GM18909 (cell line): ENCODE measurements around the gene POLA2.

Experiments
- ATAC-seq: cut with Tn5 transposase; IDR thresholded peaks from one replicate; pipeline ENCODE4 v1.9.1; 2021; ENCODE audit warnings: mild to moderate bottlenecking; ENCODE audit not compliant: unreplicated experiment, poor library complexity

Gene POLA2

DNA sequence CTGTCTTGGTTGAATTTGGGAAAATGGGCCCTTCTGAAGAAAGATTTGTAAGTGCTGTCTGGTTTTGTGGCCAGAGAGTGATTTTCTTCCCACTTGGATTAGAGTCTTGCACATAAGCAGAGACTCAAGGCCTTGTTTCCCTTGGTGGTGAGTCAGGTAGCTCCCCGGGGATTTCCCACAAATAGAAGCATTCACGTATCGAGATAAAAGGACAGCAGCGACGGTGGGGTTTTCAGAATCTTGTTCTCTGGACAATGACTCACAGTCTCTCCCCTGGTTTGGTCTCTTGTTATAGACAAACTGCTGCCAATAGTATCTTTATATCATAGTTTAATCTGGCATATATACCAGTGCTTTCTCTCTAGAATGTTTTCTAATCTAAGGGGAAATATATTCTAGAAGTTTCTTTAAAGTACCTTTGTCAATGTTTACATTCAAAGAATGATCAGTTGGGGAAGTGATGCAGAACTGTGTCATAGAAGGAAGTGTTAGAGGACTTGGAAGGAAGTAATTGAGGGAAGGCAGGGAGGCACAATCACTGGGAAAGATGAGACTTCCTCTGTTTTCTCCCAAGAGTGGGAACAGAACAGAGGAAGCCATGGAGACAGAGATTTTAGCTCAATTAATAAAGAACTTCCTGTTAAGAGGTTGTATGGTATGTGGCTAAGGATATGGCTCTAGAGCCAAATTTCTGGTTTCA is 18.1 kb downstream of the POLA2 start:
- ATAC-seq: no peak

DNA sequence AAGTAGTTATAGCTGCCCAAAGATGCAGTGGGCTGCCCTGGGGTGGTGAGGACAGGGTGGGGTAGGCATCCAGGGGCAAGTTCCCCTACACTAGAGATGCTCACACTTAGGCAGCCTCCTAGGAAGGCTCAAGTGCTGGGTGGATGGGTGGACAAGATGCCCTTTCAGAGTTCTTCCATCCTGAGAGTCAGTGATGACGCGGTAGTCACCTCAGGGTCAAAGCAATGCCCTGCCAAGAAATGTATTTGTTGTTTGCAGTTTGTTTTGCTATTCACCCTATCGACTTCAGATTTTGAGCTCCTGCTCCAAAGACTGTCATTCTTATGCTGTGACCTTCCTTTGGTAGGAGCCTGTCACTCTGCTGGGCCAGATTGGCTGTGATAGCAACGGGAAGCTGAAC is 18.9 kb downstream of the POLA2 start:
- no peak for ATAC-seq

DNA sequence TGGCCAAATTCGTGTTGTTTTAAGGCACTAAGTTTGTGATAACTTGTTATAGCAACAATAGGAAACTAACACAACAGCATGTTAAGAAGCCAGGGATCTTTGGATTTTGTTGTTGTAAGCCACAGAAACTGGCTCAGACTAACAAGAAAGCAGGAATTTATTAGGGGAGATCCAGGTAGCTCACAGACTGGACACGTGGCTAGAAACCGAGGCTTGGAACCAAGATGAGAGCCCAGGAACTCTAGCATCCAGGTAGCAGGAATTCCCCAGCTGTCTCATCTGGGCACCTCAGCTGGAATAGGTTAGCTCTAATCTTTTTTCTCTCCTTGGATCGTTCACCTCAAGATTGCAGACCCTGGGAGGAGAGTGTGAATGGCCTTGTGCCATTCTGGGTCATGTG is 24.9 kb downstream of the POLA2 start:
- no peak for ATAC-seq

DNA sequence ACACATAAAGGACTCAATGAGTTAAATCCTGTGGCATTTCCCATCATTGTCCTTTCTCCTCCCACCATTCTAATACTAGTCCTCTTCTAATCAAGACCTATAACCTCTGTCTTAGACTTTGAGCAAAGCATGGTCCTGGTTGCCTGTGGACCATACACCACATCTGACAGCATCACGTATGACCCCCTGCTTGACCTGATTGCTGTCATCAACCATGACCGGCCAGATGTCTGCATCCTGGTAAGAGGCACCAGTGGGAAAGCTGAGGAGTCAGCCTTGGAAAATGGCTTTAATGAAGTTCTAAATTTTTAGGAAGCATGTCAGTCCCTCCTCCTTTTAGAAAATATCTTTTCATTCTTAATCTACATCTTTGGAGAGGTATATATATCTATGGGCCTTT is 25.8 kb downstream of the POLA2 start:
- ATAC-seq: no peak

DNA sequence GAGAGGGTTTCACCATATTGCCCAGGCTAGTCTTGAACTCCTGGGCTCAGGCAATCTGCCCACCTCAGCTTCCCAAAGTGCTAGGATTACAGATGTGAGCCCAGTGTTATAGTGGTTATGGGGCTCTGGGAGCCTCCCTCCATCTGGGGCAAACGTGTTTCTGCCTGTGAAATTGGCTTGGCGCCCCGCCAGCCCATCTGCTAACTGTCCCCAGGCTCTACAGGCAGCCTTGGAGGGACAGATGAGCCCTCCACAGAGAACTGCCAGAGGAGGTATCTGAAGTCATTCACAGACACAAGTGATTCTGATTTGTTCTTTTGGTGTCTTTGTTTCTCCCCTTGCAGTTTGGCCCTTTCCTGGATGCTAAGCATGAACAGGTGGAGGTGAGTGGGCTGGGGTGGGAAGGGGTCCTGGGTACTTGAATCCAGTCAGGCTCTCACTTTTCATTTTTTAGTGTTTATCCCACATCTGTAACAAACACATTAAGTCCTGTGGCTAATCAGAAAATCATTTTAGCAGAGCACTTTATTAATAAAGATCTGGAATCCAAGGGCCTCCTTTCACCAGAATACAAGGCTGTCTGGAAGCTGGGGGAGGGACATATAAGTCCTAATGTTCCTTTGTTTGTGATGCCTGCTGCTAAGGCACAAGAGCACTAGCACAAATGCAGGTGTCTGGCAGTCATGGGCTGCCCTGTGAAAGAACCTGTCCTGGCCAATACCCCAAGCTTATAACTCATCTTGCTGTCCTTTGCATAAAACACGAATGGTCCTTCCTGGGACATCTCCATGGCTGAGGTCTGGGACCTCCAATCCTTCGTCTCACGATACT is 27.2 kb downstream of the POLA2 start:
- no peak for ATAC-seq

DNA sequence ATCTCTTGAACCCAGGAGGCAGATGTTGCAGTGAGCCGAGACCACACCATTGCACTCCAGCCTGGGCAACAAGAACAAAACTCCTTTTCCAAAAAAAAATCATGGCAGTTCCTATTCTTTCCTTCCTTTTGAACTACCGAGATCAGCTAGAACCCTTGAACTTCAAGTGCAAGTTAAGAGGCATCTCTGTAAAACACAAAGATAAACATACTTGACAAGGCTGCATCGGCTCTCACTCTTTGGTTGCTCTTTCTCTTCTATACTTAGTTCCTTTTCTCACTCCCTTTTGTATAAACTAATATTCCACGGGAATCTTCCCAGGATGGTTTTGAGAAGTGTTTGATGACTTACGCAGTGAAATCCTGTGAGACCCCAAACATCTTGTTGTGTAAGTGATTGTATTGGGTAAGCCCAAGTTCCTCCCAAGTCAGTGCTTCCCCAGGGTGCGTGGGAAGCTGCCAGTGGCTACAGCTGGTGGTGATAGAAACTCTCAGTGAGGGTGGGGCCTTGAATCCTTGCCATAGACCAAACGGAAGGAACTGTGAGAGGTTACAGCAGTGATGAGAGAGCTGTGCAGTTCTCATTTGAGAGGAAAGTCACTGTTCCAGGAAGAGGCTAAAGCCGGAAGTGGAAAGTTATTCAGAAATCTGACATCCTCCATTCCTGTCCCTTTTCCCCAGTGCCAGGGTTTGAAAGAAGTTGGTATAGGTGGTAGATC is 28.8 kb downstream of the POLA2 start:
- no peak for ATAC-seq

DNA sequence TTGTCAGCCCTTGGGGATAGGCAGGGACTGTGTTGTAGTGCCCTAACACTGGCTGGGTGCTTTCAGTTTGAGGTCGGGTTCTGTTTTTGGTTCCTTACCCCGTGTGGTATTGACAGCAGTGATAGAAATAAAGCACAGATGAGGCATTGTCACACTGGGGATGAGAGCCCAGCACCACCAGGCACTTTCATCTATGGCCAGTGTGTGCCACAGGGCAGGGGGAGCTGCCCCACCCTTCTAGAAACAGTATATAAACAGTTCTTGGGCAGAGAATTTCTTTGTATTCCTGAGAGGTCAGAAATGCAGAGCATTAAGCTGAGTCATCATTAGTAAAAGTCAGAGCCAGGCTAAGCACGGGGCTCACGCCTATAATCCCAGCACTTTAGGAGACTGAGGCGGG is 29.9 kb downstream of the POLA2 start:
- ATAC-seq: no peak

DNA sequence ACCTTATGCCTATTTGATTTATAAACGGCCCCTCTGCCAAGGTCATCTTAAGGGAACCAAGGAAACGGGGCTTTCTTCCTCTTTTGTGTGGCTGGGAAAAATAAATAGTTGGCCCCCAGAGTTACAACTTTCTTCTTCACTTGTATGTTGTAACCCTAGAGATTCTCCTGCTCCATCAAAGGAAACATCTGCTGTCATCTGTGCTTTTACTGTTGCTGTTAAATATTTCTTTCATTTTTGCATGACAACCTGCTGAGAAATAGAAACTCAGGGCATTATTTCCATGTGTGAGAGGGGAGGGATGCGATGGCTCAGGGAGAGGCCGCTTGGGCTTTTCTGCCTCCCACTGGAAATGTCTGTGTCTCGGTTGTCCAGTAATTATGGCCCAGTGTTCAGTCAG is 31.1 kb downstream of the POLA2 start:
- no peak for ATAC-seq

DNA sequence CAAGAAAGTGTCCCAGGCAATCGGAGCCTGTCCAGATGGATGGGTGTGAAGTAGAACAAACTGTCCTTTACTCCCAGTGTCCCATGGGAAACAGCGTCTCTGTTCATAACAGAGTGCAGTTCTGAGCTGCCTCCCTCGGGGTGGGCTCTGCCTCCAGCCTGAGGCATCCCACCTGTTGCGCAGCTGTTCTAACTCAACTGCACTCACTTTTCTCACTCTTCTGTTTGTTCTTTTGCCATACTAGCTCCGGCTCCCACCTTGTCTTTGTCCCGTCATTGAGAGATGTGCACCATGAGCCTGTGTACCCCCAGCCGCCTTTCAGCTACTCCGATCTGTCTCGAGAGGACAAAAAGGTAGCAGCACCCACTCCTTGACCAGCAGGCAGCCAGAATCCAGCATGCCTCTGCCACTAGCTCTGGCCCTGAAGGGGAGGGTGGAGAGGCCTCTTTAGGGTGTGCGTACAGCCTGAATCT is 32.2 kb downstream of the POLA2 start:
- ATAC-seq: no peak

DNA sequence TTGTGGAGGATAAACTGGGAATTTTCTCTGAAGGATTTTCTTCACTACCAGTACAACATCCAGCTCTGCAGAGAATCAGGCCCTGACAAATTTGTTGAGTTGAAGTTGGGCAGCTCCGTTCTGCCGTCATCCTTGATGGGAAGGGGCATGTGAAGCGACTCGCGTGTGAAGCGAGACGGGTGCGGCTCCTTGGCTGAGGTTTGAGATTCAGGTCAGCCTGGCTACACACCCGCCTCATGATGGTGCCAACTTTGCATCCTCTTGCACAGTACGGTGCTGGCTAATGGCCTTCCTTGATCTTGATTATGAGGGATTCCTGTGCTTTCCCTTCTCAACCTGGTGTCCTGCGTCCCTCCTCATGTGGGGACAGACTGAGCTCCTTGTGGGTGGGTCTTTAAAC is 33.2 kb downstream of the POLA2 start:
- no peak for ATAC-seq

DNA sequence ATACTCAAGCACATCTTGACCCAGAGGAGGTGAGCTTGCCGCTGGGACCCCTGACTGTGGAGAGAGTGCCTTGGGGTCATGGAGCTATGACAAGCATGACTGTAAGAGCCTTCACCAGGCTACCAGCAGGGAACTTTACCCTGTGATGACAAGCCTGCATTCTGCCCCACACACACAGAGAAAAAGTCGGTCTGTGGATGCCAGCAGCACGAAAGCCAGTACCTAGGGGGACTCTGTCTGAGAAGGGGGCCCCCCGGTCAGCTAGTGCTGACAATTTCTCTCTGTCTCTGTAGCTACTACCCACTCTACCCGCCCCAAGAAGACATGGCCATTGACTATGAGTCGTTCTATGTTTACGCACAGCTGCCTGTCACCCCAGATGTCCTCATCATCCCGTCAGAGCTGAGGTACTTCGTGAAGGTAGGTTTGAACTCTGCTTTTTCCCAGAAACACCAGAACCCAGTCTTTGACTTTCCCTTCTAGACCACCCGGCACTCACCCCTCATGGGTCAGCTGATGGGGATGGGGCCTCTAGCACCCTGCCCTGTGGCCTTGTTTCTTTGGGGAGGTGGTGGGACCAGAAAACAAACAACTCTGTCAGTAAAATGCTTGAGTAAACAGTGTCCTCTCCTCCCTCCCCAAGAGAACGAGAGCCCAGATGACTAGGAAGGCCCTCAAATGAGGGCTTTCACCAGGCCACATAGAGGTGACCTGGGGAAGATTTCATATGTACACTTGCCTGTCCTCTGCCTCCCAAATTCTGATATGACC is 34.0 kb downstream of the POLA2 start:
- no peak for ATAC-seq

DNA sequence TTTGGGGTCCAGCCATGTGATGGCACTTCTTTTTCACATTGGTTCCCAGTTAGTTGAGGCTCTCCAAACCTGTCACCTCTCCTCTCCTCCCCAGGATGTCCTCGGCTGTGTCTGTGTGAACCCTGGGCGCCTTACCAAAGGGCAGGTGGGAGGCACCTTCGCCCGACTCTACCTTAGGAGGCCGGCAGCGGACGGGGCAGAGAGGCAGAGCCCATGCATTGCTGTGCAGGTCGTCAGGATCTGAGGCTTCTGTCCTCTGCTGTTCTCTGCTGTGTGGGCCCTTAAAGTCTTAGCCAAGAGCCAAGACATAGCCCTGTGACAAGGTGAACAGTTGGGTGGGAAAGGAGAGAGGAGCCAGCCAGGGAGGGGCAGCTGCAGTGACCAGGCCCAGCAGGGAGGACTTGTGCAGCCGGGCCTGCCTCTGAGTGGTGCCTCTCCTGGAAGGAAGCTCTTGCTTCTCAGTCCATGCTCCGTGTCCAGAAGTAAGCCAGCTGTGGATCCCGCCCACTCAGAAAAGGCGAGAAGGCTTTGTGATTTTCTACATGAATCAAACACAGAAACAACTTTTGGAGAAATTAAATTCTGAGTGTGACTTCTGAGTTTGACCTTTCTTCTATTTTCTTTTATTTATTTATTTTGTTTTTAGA is 35.4 kb downstream of the POLA2 start:
- no peak for ATAC-seq

DNA sequence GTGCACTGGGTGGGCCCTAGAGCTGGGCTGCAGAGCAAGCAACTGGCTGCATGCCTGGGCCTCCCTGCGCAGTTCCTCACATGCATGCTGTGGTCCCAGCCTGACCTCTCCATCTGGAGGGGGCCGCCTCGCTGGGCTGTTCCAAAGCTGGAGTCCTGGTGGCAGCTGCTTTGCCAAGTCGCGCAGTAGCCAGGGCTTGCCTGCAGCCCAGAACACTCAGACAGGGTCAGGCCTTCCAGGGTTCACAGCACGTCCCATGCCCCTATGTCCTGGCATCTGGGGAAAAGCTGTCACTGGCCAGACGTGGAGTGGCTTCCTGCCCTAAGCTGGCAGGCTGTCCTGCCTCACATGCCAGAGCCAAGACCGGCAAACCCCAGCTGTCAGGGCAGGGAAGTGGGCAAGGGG is 36.4 kb downstream of the POLA2 start:
- no peak for ATAC-seq

DNA sequence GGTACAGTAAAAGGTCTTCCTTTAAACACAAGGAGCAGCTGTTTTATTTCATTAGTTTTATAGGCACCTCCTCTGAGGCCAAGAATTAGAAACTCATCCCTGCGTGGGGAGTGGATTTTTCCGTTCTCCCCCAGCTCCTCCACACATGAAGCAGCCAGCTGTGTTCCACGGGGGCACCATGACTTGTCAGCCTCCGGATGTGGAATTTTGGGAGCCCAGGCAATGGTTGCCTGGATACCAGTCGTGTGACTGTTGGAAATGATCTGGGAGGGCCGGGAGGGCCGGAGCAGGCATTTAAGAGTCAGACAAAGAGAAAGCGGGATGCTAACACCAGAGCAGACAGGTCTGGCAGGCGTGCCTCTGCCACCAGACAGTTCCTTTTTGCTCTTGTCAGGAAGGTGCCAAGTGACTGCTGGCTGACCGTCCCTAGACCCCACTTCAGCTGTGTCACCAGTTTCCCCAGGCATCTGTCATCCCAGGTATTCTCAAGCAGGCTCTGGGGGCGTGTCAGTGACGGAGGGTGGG is 37.0 kb downstream of the POLA2 start:
- ATAC-seq: no peak

DNA sequence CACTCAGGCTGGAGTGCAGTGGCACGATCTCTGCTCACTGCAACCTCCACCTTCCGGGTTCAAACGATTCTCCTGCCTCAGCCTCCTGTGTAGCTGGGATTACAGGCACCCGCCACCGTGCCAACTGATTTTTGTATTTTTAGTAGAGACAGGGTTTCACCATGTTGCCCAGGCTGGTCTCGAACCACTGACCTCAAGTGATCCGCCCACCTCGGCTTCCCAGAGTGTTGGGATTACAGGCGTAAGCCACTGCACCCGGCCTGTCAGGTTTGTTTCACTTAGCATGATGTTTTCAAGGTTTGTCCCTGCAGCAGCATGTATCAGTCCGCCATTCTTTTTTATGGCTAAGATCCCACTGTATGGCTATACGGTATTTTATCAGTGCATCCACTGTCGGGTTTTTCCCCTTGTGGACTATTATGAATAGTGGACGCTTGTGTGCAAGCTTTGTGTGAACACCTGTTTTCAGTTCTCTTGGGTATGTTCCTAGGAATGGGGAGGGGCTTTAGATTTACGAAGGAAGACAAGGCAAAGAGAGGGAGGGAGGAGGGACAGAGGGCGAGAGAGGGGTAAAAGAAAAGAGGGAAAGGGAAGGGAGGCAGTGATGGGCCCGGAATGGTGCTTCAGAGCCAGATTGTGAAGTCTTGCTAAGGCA is 39.0 kb downstream of the POLA2 start:
- no peak for ATAC-seq

DNA sequence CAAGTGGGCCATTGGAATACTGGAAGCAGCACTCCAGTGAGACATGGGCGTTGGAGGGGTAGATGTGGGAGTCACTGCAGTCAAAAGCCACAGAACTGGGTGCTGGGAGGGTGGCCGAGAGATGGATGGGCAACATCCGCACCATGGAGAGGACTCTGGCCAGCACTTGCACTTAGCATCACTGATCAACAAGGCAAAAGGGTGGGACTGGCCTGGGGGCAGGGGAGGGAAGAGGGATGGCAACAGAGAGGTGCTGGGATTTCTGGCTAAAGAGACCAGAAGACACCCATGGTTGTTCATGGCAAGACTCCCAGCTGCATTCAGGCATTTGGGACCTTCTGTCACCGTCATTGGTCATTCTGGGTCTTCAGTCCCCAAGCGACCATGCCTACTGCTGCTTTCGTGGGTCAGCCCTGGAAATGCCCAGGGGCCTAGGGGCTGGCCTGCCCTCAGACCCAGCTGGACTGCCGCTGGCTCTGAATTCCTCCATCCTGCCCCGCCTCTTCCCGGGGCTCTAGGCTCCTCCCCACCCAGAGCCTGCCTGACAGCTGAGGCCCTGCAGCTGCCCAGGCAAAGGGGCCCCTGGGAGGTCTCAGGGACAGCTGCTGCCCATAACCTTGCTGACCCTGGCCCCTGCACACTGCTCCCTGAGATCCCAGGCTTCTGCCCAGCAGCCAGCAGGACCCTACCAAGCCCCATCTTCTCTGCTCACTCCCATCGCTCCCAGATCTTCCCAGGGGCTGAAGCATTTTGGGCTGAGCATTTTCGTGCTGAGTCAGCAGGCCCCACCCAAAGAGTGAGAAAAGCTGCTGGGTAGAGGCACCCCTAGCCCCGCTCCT is 39.9 kb downstream of the POLA2 start:
- no peak for ATAC-seq

DNA sequence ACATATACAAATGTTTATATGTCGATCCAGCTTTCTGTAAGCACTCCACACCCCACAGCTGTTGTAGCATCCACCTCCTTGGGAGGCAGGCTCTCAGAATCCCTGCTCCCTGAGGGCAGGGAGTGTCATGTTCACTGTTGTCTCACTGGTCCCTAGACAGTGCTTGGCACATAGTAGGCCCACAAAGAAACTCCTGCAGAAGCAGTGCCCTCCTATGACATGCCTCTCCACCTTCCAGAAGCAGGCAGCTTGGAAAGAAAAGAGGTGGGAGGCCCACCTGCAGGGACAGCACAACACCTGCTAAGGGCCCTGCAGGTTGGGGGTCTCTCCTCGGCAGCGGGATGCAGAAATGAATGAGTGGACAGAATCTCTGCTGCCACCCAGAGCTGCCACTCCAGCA is 41.8 kb downstream of the POLA2 start:
- no peak for ATAC-seq

DNA sequence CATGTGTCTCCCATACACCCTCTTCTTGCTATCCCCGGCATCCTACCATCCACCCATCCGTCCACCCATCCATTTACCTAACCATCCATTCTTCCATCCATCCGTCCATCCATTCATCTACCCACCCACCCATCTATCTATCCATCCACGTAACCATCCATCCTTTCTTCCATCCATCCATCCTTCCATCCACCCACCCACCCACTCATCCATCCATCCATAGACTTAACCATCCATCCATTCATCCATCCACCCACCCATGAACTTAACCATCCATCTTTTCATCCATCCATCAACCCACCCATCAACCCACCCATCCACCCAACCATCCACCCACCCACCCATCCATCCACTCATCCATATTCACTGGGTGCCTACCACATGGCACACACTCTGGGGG is 42.3 kb downstream of the POLA2 start:
- no peak for ATAC-seq
